Breast epithelium (tissue), 3 donors: ENCODE measurements around the gene OR2AG2.

Experiments used
- POLR2A ChIP-seq: fragments of 450-650 bp; IDR thresholded peaks from one replicate; pipeline ENCODE4 v1.6.1; 2016; ENCODE audit warnings: antibody characterized with exemption, mild to moderate bottlenecking, moderate library complexity
- TF ChIP-seq, protein P1 (sequence below), 3 donors: fragments of 450-650 bp; IDR thresholded peaks; one replicate each; pipeline ENCODE4 v1.5.1; 2016 to 2017; ENCODE audit warnings: antibody characterized with exemption in 3 of 3, mild to moderate bottlenecking in 3 of 3, moderate library complexity in 3 of 3

GRCh38 chr11:6721343-6721742 lies 50.4 kb downstream of the OR2AG2 start:
- TF ChIP-seq POLR2A, result no peak
- TF ChIP-seq, protein P1, sequence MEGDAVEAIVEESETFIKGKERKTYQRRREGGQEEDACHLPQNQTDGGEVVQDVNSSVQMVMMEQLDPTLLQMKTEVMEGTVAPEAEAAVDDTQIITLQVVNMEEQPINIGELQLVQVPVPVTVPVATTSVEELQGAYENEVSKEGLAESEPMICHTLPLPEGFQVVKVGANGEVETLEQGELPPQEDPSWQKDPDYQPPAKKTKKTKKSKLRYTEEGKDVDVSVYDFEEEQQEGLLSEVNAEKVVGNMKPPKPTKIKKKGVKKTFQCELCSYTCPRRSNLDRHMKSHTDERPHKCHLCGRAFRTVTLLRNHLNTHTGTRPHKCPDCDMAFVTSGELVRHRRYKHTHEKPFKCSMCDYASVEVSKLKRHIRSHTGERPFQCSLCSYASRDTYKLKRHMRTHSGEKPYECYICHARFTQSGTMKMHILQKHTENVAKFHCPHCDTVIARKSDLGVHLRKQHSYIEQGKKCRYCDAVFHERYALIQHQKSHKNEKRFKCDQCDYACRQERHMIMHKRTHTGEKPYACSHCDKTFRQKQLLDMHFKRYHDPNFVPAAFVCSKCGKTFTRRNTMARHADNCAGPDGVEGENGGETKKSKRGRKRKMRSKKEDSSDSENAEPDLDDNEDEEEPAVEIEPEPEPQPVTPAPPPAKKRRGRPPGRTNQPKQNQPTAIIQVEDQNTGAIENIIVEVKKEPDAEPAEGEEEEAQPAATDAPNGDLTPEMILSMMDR (IDR thresholded peaks at IDR 0.05), result no peak
